Measurements from ENCODE around the gene KRTAP12-2. TPM values are rescaled to one million over a fixed set of nuclear protein-coding genes. Genes with fewer than 3 reads are reported as not detected.

KRTAP12-2 gene
- total RNA-seq, 1 experiment from 2014 or later: not detected

GRCh38 chr21:44687671-44688070, 20.9 kb upstream of the KRTAP12-2 start (continued):
- TF ChIP-seq ERG (CRISPR knock-in tag; IDR thresholded peaks at IDR 0.05) (no peak), ATF3 (CRISPR knock-in tag; conservative IDR thresholded peaks at IDR 0.05) (no peak), ETV6 (CRISPR knock-in tag; IDR thresholded peaks at IDR 0.05) (no peak), ZBTB21 (CRISPR knock-in tag; IDR thresholded peaks at IDR 0.05; ENCODE audit: borderline replicate concordance) (no peak), ZNF232 (CRISPR knock-in tag; IDR thresholded peaks at IDR 0.05) (no peak), TEAD1 (CRISPR knock-in tag; IDR thresholded peaks at IDR 0.05) (no peak), NFYB (CRISPR knock-in tag; conservative IDR thresholded peaks at IDR 0.05; ENCODE audit: low read depth) (no peak), NFE2L1 (CRISPR knock-in tag; IDR thresholded peaks at IDR 0.05) (no peak), IRF1 (CRISPR knock-in tag; IDR thresholded peaks at IDR 0.05) (no peak), ZNF425 (CRISPR knock-in tag; conservative IDR thresholded peaks at IDR 0.05) (no peak), ZBTB43 (CRISPR knock-in tag; IDR thresholded peaks at IDR 0.05) (no peak)
- TF ChIP-seq, protein P1, sequence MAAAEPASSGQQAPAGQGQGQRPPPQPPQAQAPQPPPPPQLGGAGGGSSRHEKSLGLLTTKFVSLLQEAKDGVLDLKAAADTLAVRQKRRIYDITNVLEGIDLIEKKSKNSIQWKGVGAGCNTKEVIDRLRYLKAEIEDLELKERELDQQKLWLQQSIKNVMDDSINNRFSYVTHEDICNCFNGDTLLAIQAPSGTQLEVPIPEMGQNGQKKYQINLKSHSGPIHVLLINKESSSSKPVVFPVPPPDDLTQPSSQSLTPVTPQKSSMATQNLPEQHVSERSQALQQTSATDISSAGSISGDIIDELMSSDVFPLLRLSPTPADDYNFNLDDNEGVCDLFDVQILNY (CRISPR knock-in tag; IDR thresholded peaks at IDR 0.05): no peak
- TF ChIP-seq, protein P2, sequence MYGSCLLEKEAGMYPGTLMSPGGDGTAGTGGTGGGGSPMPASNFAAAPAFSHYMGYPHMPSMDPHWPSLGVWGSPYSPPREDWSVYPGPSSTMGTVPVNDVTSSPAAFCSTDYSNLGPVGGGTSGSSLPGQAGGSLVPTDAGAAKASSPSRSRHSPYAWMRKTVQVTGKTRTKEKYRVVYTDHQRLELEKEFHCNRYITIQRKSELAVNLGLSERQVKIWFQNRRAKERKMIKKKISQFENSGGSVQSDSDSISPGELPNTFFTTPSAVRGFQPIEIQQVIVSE (CRISPR knock-in tag; IDR thresholded peaks at IDR 0.05; ENCODE audit: borderline replicate concordance): no peak
- TF ChIP-seq, protein P3, sequence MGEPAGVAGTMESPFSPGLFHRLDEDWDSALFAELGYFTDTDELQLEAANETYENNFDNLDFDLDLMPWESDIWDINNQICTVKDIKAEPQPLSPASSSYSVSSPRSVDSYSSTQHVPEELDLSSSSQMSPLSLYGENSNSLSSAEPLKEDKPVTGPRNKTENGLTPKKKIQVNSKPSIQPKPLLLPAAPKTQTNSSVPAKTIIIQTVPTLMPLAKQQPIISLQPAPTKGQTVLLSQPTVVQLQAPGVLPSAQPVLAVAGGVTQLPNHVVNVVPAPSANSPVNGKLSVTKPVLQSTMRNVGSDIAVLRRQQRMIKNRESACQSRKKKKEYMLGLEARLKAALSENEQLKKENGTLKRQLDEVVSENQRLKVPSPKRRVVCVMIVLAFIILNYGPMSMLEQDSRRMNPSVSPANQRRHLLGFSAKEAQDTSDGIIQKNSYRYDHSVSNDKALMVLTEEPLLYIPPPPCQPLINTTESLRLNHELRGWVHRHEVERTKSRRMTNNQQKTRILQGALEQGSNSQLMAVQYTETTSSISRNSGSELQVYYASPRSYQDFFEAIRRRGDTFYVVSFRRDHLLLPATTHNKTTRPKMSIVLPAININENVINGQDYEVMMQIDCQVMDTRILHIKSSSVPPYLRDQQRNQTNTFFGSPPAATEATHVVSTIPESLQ (CRISPR knock-in tag; IDR thresholded peaks at IDR 0.05): no peak

DNA sequence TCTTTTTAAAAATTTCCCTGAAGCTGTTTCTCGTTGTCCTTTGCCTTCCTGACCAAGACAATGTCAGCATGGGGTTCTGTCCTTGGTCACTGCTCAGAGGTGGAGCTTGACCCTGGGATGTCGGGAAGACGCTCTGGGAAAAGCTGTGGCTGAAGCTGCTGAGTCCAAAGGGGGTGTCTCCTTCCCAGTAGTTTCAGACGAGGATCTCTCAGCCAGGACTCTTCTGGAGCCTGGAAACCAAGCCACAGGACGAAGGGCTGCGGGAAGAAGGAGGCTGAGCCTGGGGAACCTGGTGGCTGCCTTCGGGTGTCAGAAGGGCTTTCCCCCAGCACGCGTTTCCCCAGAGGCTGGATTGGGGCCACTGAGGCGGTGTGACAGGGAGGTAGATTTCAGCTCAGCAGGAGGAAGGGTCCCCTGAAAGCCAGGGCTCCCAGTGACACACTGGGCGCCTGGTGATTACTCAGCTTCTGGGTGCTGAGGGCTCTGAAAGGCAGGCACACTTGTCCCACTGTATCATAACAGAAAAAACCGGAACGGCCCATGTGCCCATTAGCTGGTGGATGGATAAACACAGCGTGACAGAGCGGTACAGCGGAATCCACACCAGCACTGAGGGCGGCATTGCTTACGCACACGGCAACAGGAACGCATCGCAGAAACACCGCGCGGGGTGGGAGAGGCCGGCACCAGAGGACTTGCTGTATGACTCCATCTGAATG, 20.3 kb upstream of the KRTAP12-2 start:
- H3K27me3 Mint-ChIP-seq (ENCODE audit: low read depth): peaks cover 6% of the 10 kb centered on the region; the same call in 1 of the 2 replicates

More for the DNA sequence above, 20.3 kb upstream of the KRTAP12-2 start:
- H3K4me3 Mint-ChIP-seq: no peak overlapping the region
- H3K27ac Mint-ChIP-seq: peak overlapping the region; percentile 80
- POLR2A ChIA-PET: interaction anchor here (0.8 kb wide), 1 partner anchor 9 kb away, joined by 3 read pairs; no protein-coding TSS in a partner anchor
- no peak for TF ChIP-seq ZNF232 (CRISPR knock-in tag; IDR thresholded peaks at IDR 0.05)
- no peak for TF ChIP-seq RELA (CRISPR knock-in tag; IDR thresholded peaks at IDR 0.05; ENCODE audit: borderline replicate concordance)
- no peak for TF ChIP-seq OVOL2 (CRISPR knock-in tag; IDR thresholded peaks at IDR 0.05; ENCODE audit: borderline replicate concordance)
- TF ChIP-seq, protein P4, sequence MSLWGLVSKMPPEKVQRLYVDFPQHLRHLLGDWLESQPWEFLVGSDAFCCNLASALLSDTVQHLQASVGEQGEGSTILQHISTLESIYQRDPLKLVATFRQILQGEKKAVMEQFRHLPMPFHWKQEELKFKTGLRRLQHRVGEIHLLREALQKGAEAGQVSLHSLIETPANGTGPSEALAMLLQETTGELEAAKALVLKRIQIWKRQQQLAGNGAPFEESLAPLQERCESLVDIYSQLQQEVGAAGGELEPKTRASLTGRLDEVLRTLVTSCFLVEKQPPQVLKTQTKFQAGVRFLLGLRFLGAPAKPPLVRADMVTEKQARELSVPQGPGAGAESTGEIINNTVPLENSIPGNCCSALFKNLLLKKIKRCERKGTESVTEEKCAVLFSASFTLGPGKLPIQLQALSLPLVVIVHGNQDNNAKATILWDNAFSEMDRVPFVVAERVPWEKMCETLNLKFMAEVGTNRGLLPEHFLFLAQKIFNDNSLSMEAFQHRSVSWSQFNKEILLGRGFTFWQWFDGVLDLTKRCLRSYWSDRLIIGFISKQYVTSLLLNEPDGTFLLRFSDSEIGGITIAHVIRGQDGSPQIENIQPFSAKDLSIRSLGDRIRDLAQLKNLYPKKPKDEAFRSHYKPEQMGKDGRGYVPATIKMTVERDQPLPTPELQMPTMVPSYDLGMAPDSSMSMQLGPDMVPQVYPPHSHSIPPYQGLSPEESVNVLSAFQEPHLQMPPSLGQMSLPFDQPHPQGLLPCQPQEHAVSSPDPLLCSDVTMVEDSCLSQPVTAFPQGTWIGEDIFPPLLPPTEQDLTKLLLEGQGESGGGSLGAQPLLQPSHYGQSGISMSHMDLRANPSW (CRISPR knock-in tag; conservative IDR thresholded peaks at IDR 0.05; ENCODE audit: low read depth): no peak
- no peak for TF ChIP-seq ZBTB21 (CRISPR knock-in tag; IDR thresholded peaks at IDR 0.05; ENCODE audit: borderline replicate concordance)
- TF ChIP-seq ZNF121 (CRISPR knock-in tag; IDR thresholded peaks at IDR 0.05): no peak
- CTCF ChIA-PET: interaction anchor here (0.5 to 2.5 kb wide), 10 partner anchors 32 to 1721 kb away, joined by 3 to 9 read pairs (median 4); no protein-coding TSS in a partner anchor
- DNase-seq (ENCODE audit: low spot score): no peak
- H3K9me3 Mint-ChIP-seq: no peaks in the 10 kb centered on the region; the same call in 1 of the 2 replicates
- peak; percentile 38 for ATAC-seq
- 0 out of 2 replicates have a peak, but pooled peaks cover 3% of the 10 kb centered on the region for H3K36me3 Mint-ChIP-seq
- H3K4me1 Mint-ChIP-seq: peaks cover 21% of the 10 kb centered on the region
